Stomach (tissue), 9 donors: Measurements from ENCODE around the gene SHANK1. TPM values are rescaled to one million over a fixed set of nuclear protein-coding genes. Genes with fewer than 3 reads are reported as not detected.

Experiments
- DNase-seq, 2 donors: peaks; one replicate each; pipeline versions ENCODE4 v3.0.0 to v3.0.0-alpha.2; 2013 to 2019
- H3K27ac ChIP-seq, 5 donors: fragments of 200-600 bp in 4 of 5; sonication (generic) in 4 of 5; one replicate each; pipeline ENCODE4 v1.5.1; 2013 to 2019; ENCODE audit warnings: mild to moderate bottlenecking in 1 of 5, moderate library complexity in 1 of 5
- H3K27me3 ChIP-seq, 3 donors: fragments of 200-600 bp; sonication (generic); one replicate each; pipeline ENCODE4 v1.5.1; 2017 to 2019; ENCODE audit warnings: mixed run types in 1 of 3
- H3K36me3 ChIP-seq, 4 donors: fragments of 200-600 bp; sonication (generic); 1 replicate in 3 of 4; 2 replicates in 1 of 4; pipeline ENCODE4 v1.5.1; 2016 to 2019
- H3K4me1 ChIP-seq, 4 donors: fragments of 200-600 bp; sonication (generic); one replicate each; pipeline ENCODE4 v1.5.1; 2016 to 2019
- H3K4me3 ChIP-seq, 4 donors: fragments of 200-600 bp; sonication (generic) in 3 of 4; one replicate each; pipeline ENCODE4 v1.5.1; 2016 to 2019; ENCODE audit warnings: mild to moderate bottlenecking in 1 of 4
- H3K9me3 ChIP-seq, 4 donors: fragments of 200-600 bp; sonication (generic); one replicate each; pipeline ENCODE4 v1.5.1; 2016 to 2019
- EP300 ChIP-seq: sonication (generic); formaldehyde crosslinking; IDR thresholded peaks from one replicate; pipeline ENCODE4 v1.6.1; 2017; ENCODE audit warnings: antibody characterized with exemption
- POLR2A ChIP-seq, 4 donors: fragments of 450-650 bp; IDR thresholded peaks; one replicate each; pipeline ENCODE4 v1.6.1; 2016; ENCODE audit warnings: antibody characterized with exemption in 4 of 4, control low read depth in 2 of 4, mild to moderate bottlenecking in 1 of 4, moderate library complexity in 1 of 4
- POLR2AphosphoS5 ChIP-seq, 3 donors: sonication (generic); formaldehyde crosslinking; IDR thresholded peaks; one replicate each; pipeline ENCODE4 v1.6.1; 2016; ENCODE audit warnings: antibody characterized with exemption in 3 of 3
- WGBS, 5 donors: extraction: QIAGEN DNeasy Blood & Tissue Kit in 3 of 5; methylation state at CpG; one replicate each; pipeline versions ENCODE4 v1.1.5 to v1.1.7; 2013 to 2018; 5-methylcytosine and 5-hydroxymethylcytosine counted together
- intact Hi-C: fragments of 100-400 bp; cut with DNase I; formaldehyde crosslinking; loops from one replicate; pipeline ENCODE4 v1.15.1; 2023; ENCODE audit warnings: low total_unique reads
- polyA plus RNA-seq, 3 donors: library from polyadenylated mRNA; stranded (reverse); fragments of 200-250 nt; gene quantifications; one replicate each; pipeline ENCODE4 v1.2.3, GENCODE V29; 2013
- total RNA-seq, 5 donors: library from RNA; depleted of rRNA; stranded (reverse); fragments of >200 nt; gene quantifications; one replicate each; pipeline versions ENCODE4 v1.1.0 to v1.2.3, GENCODE V29; 2014 to 2016
- TF ChIP-seq, protein P1 (sequence below), 7 experiments: fragments of 450-650 bp in 4 of 7; fragments of 200-600 bp in 3 of 7; sonication (generic) in 3 of 7; IDR thresholded peaks; one replicate each; pipeline ENCODE4 v1.5.1; 2016 to 2019; ENCODE audit warnings: antibody characterized with exemption in 7 of 7, control low read depth in 2 of 7, mild to moderate bottlenecking in 1 of 7
- donor health status: healthy with polysubstance abuse.
- donor health status: Bipolar disorder and iron deficiency.
- donor health status: healthy.

The SHANK1 gene
- total and polyA plus RNA-seq, 8 donors = 0.15 to 1.5 (median 0.67) TPM; not detected in 4

GRCh38 chr19:50702158-50702870, 17.3 kb downstream of the SHANK1 start:
- H3K36me3 ChIP-seq = no peaks in the 10 kb centered on the region
- TF ChIP-seq POLR2AphosphoS5 (IDR thresholded peaks at IDR 0.05) = no peak
- TF ChIP-seq, protein P1, sequence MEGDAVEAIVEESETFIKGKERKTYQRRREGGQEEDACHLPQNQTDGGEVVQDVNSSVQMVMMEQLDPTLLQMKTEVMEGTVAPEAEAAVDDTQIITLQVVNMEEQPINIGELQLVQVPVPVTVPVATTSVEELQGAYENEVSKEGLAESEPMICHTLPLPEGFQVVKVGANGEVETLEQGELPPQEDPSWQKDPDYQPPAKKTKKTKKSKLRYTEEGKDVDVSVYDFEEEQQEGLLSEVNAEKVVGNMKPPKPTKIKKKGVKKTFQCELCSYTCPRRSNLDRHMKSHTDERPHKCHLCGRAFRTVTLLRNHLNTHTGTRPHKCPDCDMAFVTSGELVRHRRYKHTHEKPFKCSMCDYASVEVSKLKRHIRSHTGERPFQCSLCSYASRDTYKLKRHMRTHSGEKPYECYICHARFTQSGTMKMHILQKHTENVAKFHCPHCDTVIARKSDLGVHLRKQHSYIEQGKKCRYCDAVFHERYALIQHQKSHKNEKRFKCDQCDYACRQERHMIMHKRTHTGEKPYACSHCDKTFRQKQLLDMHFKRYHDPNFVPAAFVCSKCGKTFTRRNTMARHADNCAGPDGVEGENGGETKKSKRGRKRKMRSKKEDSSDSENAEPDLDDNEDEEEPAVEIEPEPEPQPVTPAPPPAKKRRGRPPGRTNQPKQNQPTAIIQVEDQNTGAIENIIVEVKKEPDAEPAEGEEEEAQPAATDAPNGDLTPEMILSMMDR (IDR thresholded peaks at IDR 0.05) = no peak
- H3K27me3 ChIP-seq = peaks cover 14 to 91% (median 24%) of the 10 kb centered on the region in 3 donors
- WGBS, 5 donors = 49 to 65% (median 60%) methylated on average over 8 to 23 of the region's 23 CpGs
- H3K9me3 ChIP-seq = no peaks in the 10 kb centered on the region
- no peaks in the 10 kb centered on the region for H3K4me1 ChIP-seq
- H3K27ac ChIP-seq = no peak overlapping the region
- intact Hi-C loops = no loop called here
- H3K4me3 ChIP-seq = no peak overlapping the region
- no peak for DNase-seq

- intact Hi-C loops = no loop called here
- H3K4me1 ChIP-seq = no peaks in the 10 kb centered on the region
- TF ChIP-seq POLR2AphosphoS5 (IDR thresholded peaks at IDR 0.05) (no peak), EP300 (no peak), POLR2A (IDR thresholded peaks at IDR 0.05) (no peak)
- TF ChIP-seq, protein P1 (IDR thresholded peaks at IDR 0.05) = no peak
- H3K9me3 ChIP-seq = no peaks in the 10 kb centered on the region
- H3K27ac ChIP-seq = no peak overlapping the region
- H3K4me3 ChIP-seq = no peak overlapping the region
- peaks cover 14 to 100% (median 26%) of the 10 kb centered on the region in 3 donors for H3K27me3 ChIP-seq
- H3K36me3 ChIP-seq = no peaks in the 10 kb centered on the region
- WGBS, 5 donors = 84 to 88% (median 85%) methylated on average over 9 to 13 of the region's 13 CpGs
- no peak for DNase-seq
Measured at GRCh38 chr19:50701367-50701985, 18.1 kb downstream of the SHANK1 start.

DNA sequence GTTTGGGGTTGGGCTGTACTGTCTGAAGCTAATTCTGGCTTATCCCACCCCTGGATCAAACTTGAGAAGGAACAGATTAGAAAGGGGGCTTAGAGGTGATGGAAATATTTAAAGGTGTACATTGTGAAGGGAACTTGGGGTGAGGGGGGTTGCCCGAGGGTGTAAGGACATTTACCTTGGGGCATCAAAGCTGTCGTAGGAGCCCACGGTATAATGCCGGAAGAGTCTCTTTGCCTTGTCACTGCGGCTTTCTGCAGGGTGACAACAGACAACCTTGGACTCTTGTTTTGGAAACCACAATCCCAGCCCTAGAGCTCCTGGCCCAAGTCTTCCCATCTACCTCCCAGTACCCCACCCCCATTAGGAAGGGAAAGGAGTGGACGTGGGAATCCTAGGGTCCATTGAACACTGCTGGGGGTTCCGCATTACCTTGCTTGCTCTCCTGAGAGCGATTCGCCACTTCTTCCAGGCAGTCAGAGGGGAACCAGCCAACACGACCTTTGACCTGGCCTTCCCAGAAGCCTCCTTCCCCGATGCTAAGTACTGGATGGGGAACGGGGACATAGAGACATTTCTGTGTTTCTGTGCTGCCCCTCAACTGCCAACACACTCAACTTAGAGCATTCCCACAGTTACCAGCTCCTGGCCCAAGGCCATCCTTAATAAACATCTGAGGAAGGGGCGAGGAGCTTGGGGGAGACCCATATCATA, 22.0 kb downstream of the SHANK1 start:
- H3K9me3 ChIP-seq = no peaks in the 10 kb centered on the region
- intact Hi-C loops = no loop called here
- H3K27me3 ChIP-seq = peaks cover 29 to 100% (median 41%) of the 10 kb centered on the region in 3 donors
- 66 to 74% (median 69%) methylated on average over 13 of the region's 13 CpGs for WGBS, 5 donors
- DNase-seq = no peak
- H3K4me1 ChIP-seq = peaks cover 0 to 7% (median 3%) of the 10 kb centered on the region in 4 donors
- H3K36me3 ChIP-seq = no peaks in the 10 kb centered on the region
- no peak overlapping the region for H3K4me3 ChIP-seq
- H3K27ac ChIP-seq = no peak overlapping the region
- TF ChIP-seq POLR2A (IDR thresholded peaks at IDR 0.05) (no peak), EP300 (no peak), POLR2AphosphoS5 (IDR thresholded peaks at IDR 0.05) (no peak)
- TF ChIP-seq, protein P1 (IDR thresholded peaks at IDR 0.05) = no peak

- Histone ChIP-seq H3K27ac (no peak overlapping the region), H3K27me3 (peaks cover 24 to 100% (median 42%) of the 10 kb centered on the region in 3 donors), H3K4me3 (no peak overlapping the region), H3K4me1 (peaks cover 0 to 7% (median 3%) of the 10 kb centered on the region in 4 donors), H3K9me3 (no peaks in the 10 kb centered on the region), H3K36me3 (no peaks in the 10 kb centered on the region)
- no peak for DNase-seq
- intact Hi-C loops = no loop called here
- WGBS, 5 donors = 47 to 58% (median 56%) methylated on average over 11 to 15 of the region's 15 CpGs
- TF ChIP-seq POLR2AphosphoS5 (IDR thresholded peaks at IDR 0.05) (no peak), POLR2A (IDR thresholded peaks at IDR 0.05) (no peak), EP300 (no peak)
- TF ChIP-seq, protein P1 (IDR thresholded peaks at IDR 0.05) = no peak
Measured at GRCh38 chr19:50696094-50696483, 23.5 kb downstream of the SHANK1 start.
